GM18511 (cell line): ENCODE measurements around the gene NAV2.

Experiments
- ATAC-seq: cut with Tn5 transposase; IDR thresholded peaks from one replicate; pipeline ENCODE4 v1.9.1; 2021; ENCODE audit warnings: mild to moderate bottlenecking, moderate library complexity; ENCODE audit not compliant: unreplicated experiment

NAV2 gene

GRCh38 chr11:19853016-19853415 lies 140.4 kb downstream of the NAV2 start:
- no peak for ATAC-seq

- no peak for ATAC-seq
These were observed 141.3 kb downstream of the NAV2 start for GRCh38 chr11:19853920-19854319.

GRCh38 chr11:19861171-19861570 lies 148.5 kb downstream of the NAV2 start:
- no peak for ATAC-seq

GRCh38 chr11:19862091-19862490 lies 149.5 kb downstream of the NAV2 start:
- ATAC-seq, result no peak

- ATAC-seq, result no peak
These were observed 151.8 kb downstream of the NAV2 start for GRCh38 chr11:19864141-19865140.

GRCh38 chr11:19866037-19866436 lies 153.4 kb downstream of the NAV2 start:
- no peak for ATAC-seq

- ATAC-seq, result no peak
These were observed 153.9 kb downstream of the NAV2 start for GRCh38 chr11:19866521-19866920.

- ATAC-seq, result no peak
These were observed 154.4 kb downstream of the NAV2 start for GRCh38 chr11:19867064-19867463.

GRCh38 chr11:19868281-19868821 lies 155.7 kb downstream of the NAV2 start:
- ATAC-seq, result no peak

GRCh38 chr11:19868871-19869270 lies 156.2 kb downstream of the NAV2 start:
- no peak for ATAC-seq

GRCh38 chr11:19869466-19869865 lies 156.8 kb downstream of the NAV2 start:
- ATAC-seq, result no peak

GRCh38 chr11:19869946-19870589 lies 157.4 kb downstream of the NAV2 start:
- ATAC-seq, result no peak

GRCh38 chr11:19871531-19871930 lies 158.9 kb downstream of the NAV2 start:
- no peak for ATAC-seq

GRCh38 chr11:19872512-19873145 lies 160.0 kb downstream of the NAV2 start:
- ATAC-seq, result no peak

- no peak for ATAC-seq
These were observed 161.1 kb downstream of the NAV2 start for GRCh38 chr11:19873730-19874129.

GRCh38 chr11:19874266-19874665 lies 161.6 kb downstream of the NAV2 start:
- no peak for ATAC-seq

GRCh38 chr11:19876750-19877149 lies 164.1 kb downstream of the NAV2 start:
- ATAC-seq, result no peak

- no peak for ATAC-seq
These were observed 165.9 kb downstream of the NAV2 start for GRCh38 chr11:19878520-19878919.

- no peak for ATAC-seq
These were observed 166.9 kb downstream of the NAV2 start for GRCh38 chr11:19879307-19880087.

- ATAC-seq, result no peak
These were observed 167.4 kb downstream of the NAV2 start for GRCh38 chr11:19880088-19880345.

GRCh38 chr11:19881177-19881576 lies 168.5 kb downstream of the NAV2 start:
- ATAC-seq, result no peak
